ENCODE data around the gene KRT76.
"Not testable (repeated sequence)": the region's sequence is repeated elsewhere in the genome, so short reads cannot be mapped to it uniquely, and the experiment has no call there.

Gene KRT76

DNA sequence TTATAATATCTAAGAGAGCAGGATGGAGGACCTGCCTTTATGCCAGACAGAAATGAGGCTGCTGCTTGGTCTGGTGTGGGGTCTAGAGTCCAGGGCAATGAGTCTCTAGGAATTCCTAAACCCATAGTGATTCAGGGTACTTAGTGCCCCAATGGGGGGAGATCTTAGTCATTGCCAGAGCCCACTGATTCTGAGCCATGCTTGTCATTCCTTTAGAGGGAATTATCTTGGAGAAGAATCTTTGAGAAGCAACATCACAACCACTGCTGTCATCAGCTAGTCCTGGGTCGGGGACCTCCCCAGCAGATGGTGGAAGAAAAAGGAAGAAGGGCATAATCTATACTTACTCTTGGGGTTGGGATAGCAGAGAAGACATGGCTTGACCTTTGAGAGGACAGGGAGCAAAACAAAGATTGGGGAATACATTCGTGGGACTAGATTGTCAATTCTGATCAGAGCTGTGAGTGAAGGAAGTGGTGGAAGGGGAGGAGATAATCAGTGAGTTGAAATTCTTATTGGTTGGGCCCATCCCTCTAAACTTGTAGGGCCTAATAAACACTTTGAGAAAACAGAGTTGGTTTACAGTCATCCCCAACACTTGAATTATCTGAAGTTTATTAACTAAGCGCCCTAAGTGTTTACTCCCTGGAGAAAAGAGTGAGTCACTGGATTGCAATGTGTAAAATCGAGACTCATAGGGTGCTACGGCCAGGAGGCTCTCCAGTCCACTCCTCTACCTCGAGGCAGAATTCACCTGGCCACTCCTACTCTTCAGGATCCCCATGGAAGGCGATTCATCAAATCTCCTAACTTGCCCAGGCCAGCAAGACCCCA is 21.7 kb upstream of the KRT76 start:
- H3K27ac Mint-ChIP-seq (ENCODE audit: low read depth) = no peak overlapping the region
- H3K4me1 Mint-ChIP-seq = no peaks in the 10 kb centered on the region
- ATAC-seq (replicated peaks; ENCODE audit: extremely low read depth, poor library complexity, severe bottlenecking) (no peak), DNase-seq (ENCODE audit: low spot score in 2 of 2) (no peak)
- no peaks in the 10 kb centered on the region for H3K9me3 Mint-ChIP-seq
- no peaks in the 10 kb centered on the region for H3K36me3 Mint-ChIP-seq (ENCODE audit: insufficient read depth)
- H3K27me3 Mint-ChIP-seq = peaks cover 4% of the 10 kb centered on the region
- H3K4me3 Mint-ChIP-seq = no peak overlapping the region

DNA sequence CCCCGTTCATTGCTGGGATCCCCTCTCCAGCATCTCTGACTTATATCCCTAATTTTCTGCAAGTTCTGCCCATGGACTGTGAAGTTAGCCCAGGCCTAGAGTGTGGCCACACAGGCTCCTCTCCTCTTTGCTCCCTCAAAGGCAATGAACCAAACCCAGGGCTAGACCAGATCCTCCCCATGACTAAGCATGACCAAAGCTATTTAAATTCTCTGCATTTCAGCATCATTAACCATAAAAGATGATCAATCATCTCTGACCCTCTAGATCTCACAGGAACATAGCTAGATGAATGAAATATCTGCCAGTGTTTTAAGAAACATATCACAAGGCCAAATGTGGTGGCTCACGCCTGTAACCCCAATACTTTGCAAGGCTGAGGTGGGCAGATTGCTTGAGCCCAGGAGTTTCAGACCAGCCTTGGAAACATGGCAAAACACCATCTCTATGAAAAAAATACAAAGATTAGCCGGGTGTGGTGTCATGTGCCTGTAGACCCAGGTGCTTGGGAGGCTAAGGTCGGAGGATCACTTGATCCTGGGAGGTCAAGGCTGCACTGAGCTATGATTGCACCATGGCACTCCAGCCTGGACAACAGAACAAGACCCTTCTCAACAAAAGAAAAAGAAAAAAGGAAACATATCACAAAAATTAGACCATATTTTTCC is 21.0 kb upstream of the KRT76 start:
- DNase-seq (ENCODE audit: low spot score in 2 of 2) (no peak), ATAC-seq (replicated peaks; ENCODE audit: extremely low read depth, poor library complexity, severe bottlenecking) (no peak)
- Mint-ChIP-seq H3K27me3 (peaks cover 11% of the 10 kb centered on the region), H3K36me3 (ENCODE audit: insufficient read depth) (no peaks in the 10 kb centered on the region), H3K4me1 (no peaks in the 10 kb centered on the region), H3K27ac (ENCODE audit: low read depth) (no peak overlapping the region), H3K9me3 (no peaks in the 10 kb centered on the region), H3K4me3 (no peak overlapping the region)

DNA sequence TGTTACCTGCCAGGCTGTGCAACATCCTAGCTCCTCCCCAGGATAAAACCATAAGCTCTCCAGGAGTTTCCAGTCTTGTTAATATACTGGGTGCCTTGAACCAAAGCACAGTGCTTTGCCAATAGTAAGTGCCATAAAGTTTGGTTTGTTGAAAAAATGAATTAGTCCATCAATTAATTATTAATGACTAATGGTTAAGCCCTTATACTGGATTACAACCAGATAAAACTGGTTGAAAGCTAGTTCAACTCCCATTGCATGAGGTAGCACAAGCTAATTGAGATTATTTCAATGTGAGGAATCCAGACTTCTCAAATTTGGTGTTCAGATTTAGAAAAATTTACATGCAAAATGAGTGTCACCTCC is 20.4 kb upstream of the KRT76 start:
- DNase-seq (ENCODE audit: low spot score in 2 of 2) (no peak), ATAC-seq (replicated peaks; ENCODE audit: extremely low read depth, poor library complexity, severe bottlenecking) (no peak)
- Mint-ChIP-seq H3K27ac (ENCODE audit: low read depth) (no peak overlapping the region), H3K4me1 (no peaks in the 10 kb centered on the region), H3K4me3 (no peak overlapping the region), H3K9me3 (no peaks in the 10 kb centered on the region), H3K36me3 (ENCODE audit: insufficient read depth) (no peaks in the 10 kb centered on the region), H3K27me3 (peaks cover 11% of the 10 kb centered on the region)

DNA sequence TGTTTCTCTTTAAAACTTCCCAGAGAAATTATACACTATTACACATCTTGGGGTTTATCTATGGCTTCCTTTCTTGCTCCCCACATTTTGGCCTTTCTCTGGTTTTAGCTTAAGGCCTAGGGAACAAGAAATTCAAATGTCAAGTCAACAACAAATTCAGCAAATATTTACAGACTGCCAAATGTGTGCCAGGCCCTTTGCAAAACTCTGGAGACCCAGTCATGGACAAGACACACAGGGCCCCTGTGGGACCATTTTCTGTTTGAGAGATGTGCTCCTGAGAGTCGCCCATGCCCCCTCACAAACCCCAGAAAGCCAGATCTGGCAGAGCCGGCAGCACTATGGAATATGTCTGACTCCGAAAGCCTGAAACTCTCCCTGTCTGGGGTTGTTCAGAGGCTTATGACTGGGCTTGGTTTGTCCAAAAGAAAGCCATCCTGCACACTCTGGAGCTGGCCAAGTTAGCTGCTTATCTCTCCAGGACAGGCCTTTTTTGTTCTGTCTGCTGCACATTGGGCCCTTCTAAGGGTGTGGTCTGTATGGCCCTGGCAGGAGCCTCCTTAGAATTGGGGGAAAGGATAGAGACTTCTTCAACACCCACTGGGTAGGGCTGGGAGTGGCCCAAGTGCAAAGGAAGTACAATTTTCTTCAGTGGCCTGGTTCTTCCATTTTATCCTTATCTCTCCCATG is 19.8 kb upstream of the KRT76 start:
- ATAC-seq (replicated peaks; ENCODE audit: extremely low read depth, poor library complexity, severe bottlenecking) (no peak), DNase-seq (ENCODE audit: low spot score in 2 of 2) (no peak)
- Mint-ChIP-seq H3K9me3 (no peaks in the 10 kb centered on the region), H3K4me1 (no peaks in the 10 kb centered on the region), H3K27me3 (peaks cover 13% of the 10 kb centered on the region), H3K27ac (ENCODE audit: low read depth) (no peak overlapping the region), H3K36me3 (ENCODE audit: insufficient read depth) (no peaks in the 10 kb centered on the region), H3K4me3 (no peak overlapping the region)

DNA sequence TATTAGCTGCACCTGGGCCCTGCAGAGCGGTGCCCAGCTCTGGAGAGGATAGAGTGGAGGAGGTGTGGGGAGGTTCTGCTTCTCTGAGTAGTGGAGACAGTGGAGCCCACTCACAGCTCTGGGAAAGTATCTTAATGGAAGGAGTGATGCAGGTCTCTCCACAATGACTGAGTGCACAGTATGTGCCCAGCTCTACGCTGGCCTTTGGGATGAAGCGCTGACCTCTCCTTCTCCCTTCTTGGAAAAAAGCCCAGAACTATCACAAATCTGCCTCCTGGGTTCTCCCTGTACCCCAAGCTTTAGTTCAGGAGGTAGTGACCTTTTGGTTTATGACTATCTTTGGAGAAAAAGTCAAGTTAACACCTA is 19.3 kb upstream of the KRT76 start:
- Mint-ChIP-seq H3K4me1 (peaks cover 4% of the 10 kb centered on the region), H3K4me3 (no peak overlapping the region), H3K36me3 (ENCODE audit: insufficient read depth) (no peaks in the 10 kb centered on the region), H3K27ac (ENCODE audit: low read depth) (no peak overlapping the region), H3K9me3 (no peaks in the 10 kb centered on the region), H3K27me3 (peaks cover 19% of the 10 kb centered on the region)
- ATAC-seq (replicated peaks; ENCODE audit: extremely low read depth, poor library complexity, severe bottlenecking) (no peak), DNase-seq (ENCODE audit: low spot score in 2 of 2) (no peak)

DNA sequence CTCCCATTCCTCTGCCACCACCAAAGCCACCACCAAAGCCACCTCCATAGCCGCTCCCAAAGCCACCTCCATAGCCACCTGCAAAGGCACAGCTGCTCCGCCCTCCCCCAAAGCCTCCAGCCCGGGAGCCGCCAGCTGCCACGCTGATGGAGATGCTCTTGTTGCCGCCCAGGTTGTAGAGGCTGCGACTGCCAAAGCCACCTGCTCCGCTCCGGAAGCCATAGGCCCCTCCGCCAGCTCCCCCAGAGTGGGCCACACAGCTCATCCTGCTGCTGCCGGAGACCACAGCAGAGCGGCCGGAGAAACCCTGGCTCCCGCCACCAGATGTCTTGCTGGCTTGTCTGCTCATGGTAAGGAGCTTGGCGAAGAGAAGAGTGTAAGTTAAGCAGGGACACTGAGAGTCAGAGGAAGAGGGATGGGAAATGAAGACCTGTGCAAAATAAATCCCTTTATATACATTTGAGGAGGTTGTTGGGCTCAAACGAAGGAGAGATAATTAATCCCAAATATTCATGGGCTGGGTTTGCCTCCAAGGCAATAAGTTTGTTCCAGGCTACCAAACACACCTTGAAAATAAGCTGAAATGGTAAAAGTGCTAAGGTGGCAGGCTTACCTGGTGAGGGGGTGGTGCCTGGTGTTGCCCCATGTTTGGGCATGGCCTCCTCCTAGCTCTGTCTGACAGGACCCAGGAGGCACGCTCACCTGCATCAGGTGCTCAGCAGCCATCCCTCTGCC is 18.7 kb upstream of the KRT76 start, which contains the start of gene KRT3:
Gene KRT3 (minus strand): TSS at position 424 of the 735 bp plus-strand sequence. CDS start 75 bp downstream, at position 349.
- no peak for DNase-seq (ENCODE audit: low spot score in 2 of 2)
- Mint-ChIP-seq H3K27me3 (peaks cover 24% of the 10 kb centered on the region), H3K4me1 (peaks cover 5% of the 10 kb centered on the region), H3K36me3 (ENCODE audit: insufficient read depth) (no peaks in the 10 kb centered on the region), H3K4me3 (no peak within 1 kb of the TSS), H3K9me3 (no peaks in the 10 kb centered on the region), H3K27ac (ENCODE audit: low read depth) (no peak within 1 kb of the TSS)
- ATAC-seq (replicated peaks; ENCODE audit: extremely low read depth, poor library complexity, severe bottlenecking) = no peak

DNA sequence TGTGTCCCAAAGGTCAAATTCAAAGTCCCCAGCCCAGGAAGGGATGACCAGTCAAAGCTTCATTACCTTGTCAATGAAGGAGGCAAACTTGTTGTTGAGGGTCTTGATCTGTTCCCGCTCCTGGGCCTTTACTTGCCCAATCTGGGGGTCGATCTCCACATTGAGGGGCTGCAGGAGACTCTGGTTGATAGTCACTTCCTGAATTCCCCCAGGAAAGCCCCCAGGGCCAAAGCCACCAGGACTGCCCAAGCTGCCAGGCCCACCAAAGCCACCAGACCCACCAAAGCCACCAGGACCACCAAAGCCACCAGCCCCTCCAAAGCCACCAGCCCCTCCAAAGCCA is 18.2 kb upstream of the KRT76 start:
- peaks cover 11% of the 10 kb centered on the region for H3K4me1 Mint-ChIP-seq
- H3K27ac Mint-ChIP-seq (ENCODE audit: low read depth); H3K4me3 Mint-ChIP-seq; DNase-seq (ENCODE audit: low spot score in 2 of 2); H3K36me3 Mint-ChIP-seq (ENCODE audit: insufficient read depth); H3K9me3 Mint-ChIP-seq; ATAC-seq (replicated peaks; ENCODE audit: extremely low read depth, poor library complexity, severe bottlenecking): not testable (repeated sequence)
- H3K27me3 Mint-ChIP-seq = peaks cover 30% of the 10 kb centered on the region

DNA sequence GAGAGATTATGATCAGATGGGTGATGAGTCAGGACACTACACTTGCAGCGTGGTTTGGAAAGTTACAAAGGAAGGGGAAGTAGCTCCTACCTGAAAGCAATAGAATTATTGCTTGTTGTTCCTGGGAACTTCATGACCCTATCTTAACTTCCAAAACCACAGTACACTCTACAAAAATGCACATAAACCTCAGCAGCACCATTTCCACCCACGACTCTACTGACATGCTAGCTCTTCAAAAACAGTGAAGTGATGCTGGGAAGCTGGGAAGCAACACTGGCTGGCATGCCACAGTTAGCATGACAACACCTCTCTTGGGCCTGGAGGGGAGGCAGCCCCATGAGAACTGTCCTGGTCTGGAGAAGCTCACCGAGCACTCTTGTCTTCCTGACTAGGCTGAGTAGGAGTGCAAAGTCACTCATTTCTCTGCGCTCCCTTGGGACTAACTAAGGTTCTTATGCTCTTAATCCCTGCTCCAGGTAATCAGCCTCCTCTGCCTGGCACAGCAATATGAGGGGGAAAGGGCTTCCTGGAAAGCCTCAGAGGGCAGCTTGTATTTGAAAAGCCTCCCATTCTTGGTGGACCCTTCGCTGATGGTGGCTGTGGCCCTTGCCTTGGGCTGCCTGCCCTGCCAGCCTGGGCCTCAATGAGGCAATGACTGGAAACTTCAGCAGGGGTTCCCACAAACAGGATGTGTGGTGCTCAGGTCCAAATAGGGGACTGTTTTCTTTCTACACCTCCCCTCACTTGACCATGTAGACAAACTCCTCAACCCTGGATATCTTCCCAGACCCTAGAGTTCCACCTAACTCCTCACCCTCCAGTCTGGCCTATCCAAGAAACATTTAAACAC is 17.6 kb upstream of the KRT76 start:
- peaks cover 17% of the 10 kb centered on the region for H3K4me1 Mint-ChIP-seq
- no peak for ATAC-seq (replicated peaks; ENCODE audit: extremely low read depth, poor library complexity, severe bottlenecking)
- H3K27ac Mint-ChIP-seq (ENCODE audit: low read depth) = no peak overlapping the region
- H3K27me3 Mint-ChIP-seq = peaks cover 36% of the 10 kb centered on the region
- no peak overlapping the region for H3K4me3 Mint-ChIP-seq
- no peaks in the 10 kb centered on the region for H3K36me3 Mint-ChIP-seq (ENCODE audit: insufficient read depth)
- no peaks in the 10 kb centered on the region for H3K9me3 Mint-ChIP-seq
- DNase-seq (ENCODE audit: low spot score in 2 of 2) = no peak

DNA sequence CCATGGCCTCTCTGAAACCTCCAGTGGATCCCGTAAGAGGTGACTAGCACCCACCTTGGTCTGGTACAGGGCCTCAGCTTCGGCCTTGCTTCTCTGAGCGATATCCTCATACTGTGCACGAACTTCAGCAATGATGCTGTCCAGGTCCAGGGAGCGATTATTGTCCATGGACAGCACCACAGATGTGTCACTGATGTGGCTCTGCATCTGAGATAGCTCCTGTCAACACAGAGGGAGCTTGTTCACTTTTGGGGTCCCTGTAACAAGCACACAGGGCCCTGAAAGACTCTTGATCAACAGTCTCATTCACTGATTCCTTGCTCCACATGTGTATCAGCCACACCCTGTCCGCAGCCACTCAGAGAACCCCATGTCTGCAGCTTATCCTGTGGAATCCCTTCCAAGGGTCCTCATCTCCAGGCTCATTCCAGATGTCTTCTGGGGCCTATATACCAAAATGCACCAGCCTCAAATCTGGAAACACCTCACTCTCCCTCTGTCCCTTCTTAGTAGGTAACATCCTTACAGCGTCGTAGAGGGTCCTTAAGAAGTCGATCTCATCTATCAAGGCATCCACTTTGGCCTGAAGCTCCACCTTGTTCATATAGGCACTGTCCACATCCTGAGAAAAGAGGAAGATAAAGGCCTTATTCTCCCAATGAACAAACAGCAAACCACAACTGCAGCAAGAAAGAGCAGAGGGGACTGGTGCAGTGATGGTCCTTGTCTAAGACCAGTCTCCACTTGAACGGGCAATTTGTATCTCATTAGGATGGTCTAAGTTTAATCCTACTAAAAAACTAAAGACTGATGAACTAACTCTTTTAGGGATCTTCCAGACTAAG is 15.3 kb upstream of the KRT76 start:
- no peak overlapping the region for H3K27ac Mint-ChIP-seq (ENCODE audit: low read depth)
- H3K36me3 Mint-ChIP-seq (ENCODE audit: insufficient read depth) = no peaks in the 10 kb centered on the region
- ATAC-seq (replicated peaks; ENCODE audit: extremely low read depth, poor library complexity, severe bottlenecking) (no peak), DNase-seq (ENCODE audit: low spot score in 2 of 2) (no peak)
- H3K4me3 Mint-ChIP-seq = no peak overlapping the region
- H3K9me3 Mint-ChIP-seq = no peaks in the 10 kb centered on the region
- peaks cover 59% of the 10 kb centered on the region for H3K27me3 Mint-ChIP-seq
- peaks cover 23% of the 10 kb centered on the region for H3K4me1 Mint-ChIP-seq

DNA sequence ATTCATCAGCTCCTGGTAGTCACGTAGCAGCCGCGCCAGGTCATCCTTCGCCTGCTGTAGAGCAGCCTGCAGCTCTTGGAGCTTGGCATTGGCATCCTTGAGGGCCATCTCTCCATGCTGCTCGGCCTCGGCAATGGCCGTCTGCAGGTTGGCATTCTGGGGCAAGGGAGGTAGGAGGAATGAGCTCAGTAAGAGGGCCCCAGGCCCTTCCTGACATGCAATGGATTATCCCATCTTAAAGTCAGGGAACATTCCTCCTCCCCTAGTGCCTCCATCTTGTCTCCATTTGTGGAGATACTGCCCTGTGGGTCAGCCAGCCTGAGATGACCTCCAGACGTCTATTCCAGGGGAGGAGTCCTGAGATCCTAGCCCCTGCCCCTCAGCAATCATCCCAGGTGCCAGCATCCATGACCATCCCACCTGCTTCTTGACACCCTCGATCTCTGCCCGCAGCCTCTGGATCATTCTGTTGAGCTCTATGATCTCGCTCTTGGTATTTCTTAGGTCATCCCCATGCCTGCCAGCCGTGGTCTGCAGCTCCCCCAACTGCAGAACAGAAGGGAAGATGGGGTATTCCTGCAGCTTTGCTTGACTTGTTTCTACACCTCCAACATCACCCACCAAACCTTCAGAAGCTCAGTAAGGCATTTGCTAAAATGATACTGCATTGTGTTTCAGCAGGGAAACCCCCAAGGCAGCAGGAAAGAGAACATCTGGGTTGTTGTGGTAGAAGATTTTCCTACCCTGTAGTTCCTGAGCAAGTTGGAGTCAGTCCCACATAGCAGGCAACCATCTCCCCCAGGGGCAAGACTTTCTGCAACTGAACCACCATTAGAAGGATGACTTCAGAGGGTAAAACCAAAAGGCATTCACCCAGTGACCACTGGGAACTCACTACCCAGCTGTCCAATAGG is 14.4 kb upstream of the KRT76 start:
- ATAC-seq (replicated peaks; ENCODE audit: extremely low read depth, poor library complexity, severe bottlenecking) (no peak), DNase-seq (ENCODE audit: low spot score in 2 of 2) (no peak)
- Mint-ChIP-seq H3K27me3 (peaks cover 62% of the 10 kb centered on the region), H3K36me3 (ENCODE audit: insufficient read depth) (peaks cover 2% of the 10 kb centered on the region), H3K27ac (ENCODE audit: low read depth) (no peak overlapping the region), H3K4me1 (peaks cover 23% of the 10 kb centered on the region), H3K9me3 (no peaks in the 10 kb centered on the region), H3K4me3 (no peak overlapping the region)
